K562 (cell line): ENCODE data around the gene PLEKHH3. TPM values are rescaled to one million over a fixed set of nuclear protein-coding genes. Genes with fewer than 3 reads are reported as not detected.

Experiments
- BDP1 ChIP-seq: IDR thresholded peaks from 3 replicates; pipeline ENCODE4 v1.6.1; 2011; ENCODE audit not compliant: insufficient read length, insufficient read depth
- FOS ChIP-seq: IDR thresholded peaks from 3 replicates; pipeline ENCODE4 v1.6.1; 2011; ENCODE audit not compliant: insufficient read length; ENCODE audit errors: extremely low read depth
- HDAC2 ChIP-seq: fragments of 450-650 bp; IDR thresholded peaks from 2 replicates; pipeline ENCODE4 v1.6.1; 2016; ENCODE audit warnings: mild to moderate bottlenecking
- HOXB6 ChIP-seq: fragments of 250-450 bp; sonication (Bioruptor Pico); IDR thresholded peaks from 2 replicates; pipeline ENCODE4 v1.5.1; 2022; ENCODE audit warnings: mild to moderate bottlenecking, borderline replicate concordance
- MTA1 ChIP-seq: fragments of 450-650 bp; IDR thresholded peaks from 2 replicates; pipeline ENCODE4 v1.6.1; 2017; ENCODE audit warnings: borderline replicate concordance
- NEUROD1 ChIP-seq: fragments of 150-350 bp; IDR thresholded peaks from 2 replicates; pipeline ENCODE4 v1.6.1; 2014; ENCODE audit warnings: borderline replicate concordance, low read length, low read depth; ENCODE audit not compliant: partially characterized antibody
- TBP ChIP-seq: optimal IDR thresholded peaks from 2 replicates; pipeline ENCODE3; 2011; ENCODE audit warnings: low read depth, low read length, improper control_type of control experiment
- YY1 ChIP-seq, 3 experiments: IDR thresholded peaks; 2 replicates each; pipeline ENCODE4 v1.6.1; 2011; ENCODE audit warnings: low read length in 2 of 3, mild to moderate bottlenecking in 2 of 3, moderate library complexity in 2 of 3, borderline replicate concordance in 1 of 3, control low read depth in 1 of 3, low read depth in 1 of 3; ENCODE audit not compliant: insufficient read depth in 3 of 3, insufficient replicate concordance in 2 of 3, control insufficient read depth in 1 of 3, insufficient read length in 1 of 3; ENCODE audit errors: extremely low read depth in 1 of 3
- ZKSCAN1 ChIP-seq: fragments of 150-350 bp; IDR thresholded peaks from 2 replicates; pipeline ENCODE4 v1.6.1; 2016; ENCODE audit warnings: low read depth, low read length
- ZNF217 ChIP-seq: sonication (generic); formaldehyde crosslinking; IDR thresholded peaks from 2 replicates; pipeline ENCODE4 v1.8.0; 2022; ENCODE audit warnings: mild to moderate bottlenecking, missing genetic modification reagents
- ZNF766 ChIP-seq: fragments of 200-800 bp; sonication (Bioruptor generic); conservative IDR thresholded peaks from 2 replicates; pipeline ENCODE4 v1.6.1; 2016; ENCODE audit warnings: missing genetic modification characterization, missing compliant biosample characterization
- polyA plus RNA-seq, 8 experiments: library from polyadenylated mRNA; depleted of rRNA in 4 of 8; stranded (reverse) in 5 of 8; unstranded in 3 of 8; fragments of >200 nt; fragmentation: Nextera tagmentation in 2 of 8; fragmentation: Illumina TruSeq in 1 of 8; extraction: Ambion mirVana in 2 of 8; extraction: Trizol in 1 of 8; gene quantifications; 2 replicates each; pipeline versions ENCODE4 v1.2.1 to v1.2.3, GENCODE V29; 2011 to 2014; ENCODE audit warnings: inconsistent platforms in 1 of 8, missing spikeins in 1 of 8
- total RNA-seq, 7 experiments: library from RNA; depleted of rRNA in 6 of 7; stranded (reverse); fragments of >200 nt in 6 of 7; fragmentation: Illumina TruSeq in 2 of 7; extraction: Trizol in 2 of 7; gene quantifications; 2 replicates each; pipeline versions ENCODE4 v1.2.1 to v1.2.3, GENCODE V29; 2011 to 2021; ENCODE audit warnings: low replicate concordance in 1 of 7
- TF ChIP-seq, protein P1 (sequence below), 2 experiments: fragments of 150-350 bp in 1 of 2; IDR thresholded peaks; 2 replicates each; pipeline ENCODE4 v1.6.1; 2012 to 2016; ENCODE audit warnings: low read depth in 2 of 2, low read length in 2 of 2, mild to moderate bottlenecking in 1 of 2, moderate library complexity in 1 of 2
- TF ChIP-seq, protein P2 (sequence below): sonication (generic); IDR thresholded peaks from 2 replicates; pipeline ENCODE4 v1.6.1; 2016
- TF ChIP-seq, protein P3 (sequence below): fragments of 250-450 bp; sonication (Bioruptor Pico); IDR thresholded peaks from 2 replicates; pipeline ENCODE4 v1.8.0; 2022; ENCODE audit warnings: moderate library complexity, mild to moderate bottlenecking, inconsistent platforms
- TF ChIP-seq, protein P4 (sequence below): sonication (generic); formaldehyde crosslinking; IDR thresholded peaks from 2 replicates; pipeline ENCODE4 v1.8.0; 2022; ENCODE audit warnings: missing genetic modification reagents, mild to moderate bottlenecking, borderline replicate concordance
- TF ChIP-seq, protein P5 (sequence below): fragments of 450-650 bp; IDR thresholded peaks from one replicate; pipeline ENCODE4 v1.6.1; 2018; ENCODE audit warnings: mild to moderate bottlenecking, moderate library complexity; ENCODE audit not compliant: partially characterized antibody

PLEKHH3 gene
- total and polyA plus RNA-seq, 9 of the 15 experiments (the other 6 are each of a cell fraction or from before 2014, with no cell fraction given) = 0.58 to 34.5 (median 5.0) TPM

DNA sequence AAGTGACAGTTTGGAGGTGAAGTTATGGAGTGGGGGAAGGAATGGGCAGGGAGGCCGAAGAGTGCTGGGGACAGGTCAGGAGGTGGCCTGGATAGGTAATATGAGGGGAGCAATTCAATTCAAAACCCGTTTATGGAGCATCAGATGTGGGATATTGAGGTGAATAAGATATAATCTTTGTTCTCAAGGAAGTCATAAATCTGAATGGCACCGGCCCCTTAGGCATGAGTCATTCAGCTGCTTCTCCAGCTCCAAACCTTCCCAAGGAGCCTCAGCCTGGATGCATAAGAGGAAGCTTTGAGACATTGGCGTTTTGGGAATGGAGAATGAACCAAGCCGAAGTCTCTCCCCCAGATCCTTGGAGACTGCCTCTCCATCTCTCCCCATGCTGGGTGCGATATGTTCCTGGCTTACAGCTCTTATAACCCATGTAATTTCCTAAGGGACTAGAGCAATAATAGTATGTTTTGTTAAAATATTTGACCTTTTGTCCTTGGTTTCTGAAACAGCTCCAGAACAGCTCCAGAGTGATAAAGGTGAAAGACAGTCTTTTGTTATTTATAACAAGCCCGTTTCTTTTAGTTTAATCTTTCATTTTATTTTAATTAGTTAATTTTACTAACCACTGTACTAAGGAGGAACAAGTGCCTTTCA, 16.0 kb downstream of the PLEKHH3 start (continued):
- TF ChIP-seq, protein P1, sequence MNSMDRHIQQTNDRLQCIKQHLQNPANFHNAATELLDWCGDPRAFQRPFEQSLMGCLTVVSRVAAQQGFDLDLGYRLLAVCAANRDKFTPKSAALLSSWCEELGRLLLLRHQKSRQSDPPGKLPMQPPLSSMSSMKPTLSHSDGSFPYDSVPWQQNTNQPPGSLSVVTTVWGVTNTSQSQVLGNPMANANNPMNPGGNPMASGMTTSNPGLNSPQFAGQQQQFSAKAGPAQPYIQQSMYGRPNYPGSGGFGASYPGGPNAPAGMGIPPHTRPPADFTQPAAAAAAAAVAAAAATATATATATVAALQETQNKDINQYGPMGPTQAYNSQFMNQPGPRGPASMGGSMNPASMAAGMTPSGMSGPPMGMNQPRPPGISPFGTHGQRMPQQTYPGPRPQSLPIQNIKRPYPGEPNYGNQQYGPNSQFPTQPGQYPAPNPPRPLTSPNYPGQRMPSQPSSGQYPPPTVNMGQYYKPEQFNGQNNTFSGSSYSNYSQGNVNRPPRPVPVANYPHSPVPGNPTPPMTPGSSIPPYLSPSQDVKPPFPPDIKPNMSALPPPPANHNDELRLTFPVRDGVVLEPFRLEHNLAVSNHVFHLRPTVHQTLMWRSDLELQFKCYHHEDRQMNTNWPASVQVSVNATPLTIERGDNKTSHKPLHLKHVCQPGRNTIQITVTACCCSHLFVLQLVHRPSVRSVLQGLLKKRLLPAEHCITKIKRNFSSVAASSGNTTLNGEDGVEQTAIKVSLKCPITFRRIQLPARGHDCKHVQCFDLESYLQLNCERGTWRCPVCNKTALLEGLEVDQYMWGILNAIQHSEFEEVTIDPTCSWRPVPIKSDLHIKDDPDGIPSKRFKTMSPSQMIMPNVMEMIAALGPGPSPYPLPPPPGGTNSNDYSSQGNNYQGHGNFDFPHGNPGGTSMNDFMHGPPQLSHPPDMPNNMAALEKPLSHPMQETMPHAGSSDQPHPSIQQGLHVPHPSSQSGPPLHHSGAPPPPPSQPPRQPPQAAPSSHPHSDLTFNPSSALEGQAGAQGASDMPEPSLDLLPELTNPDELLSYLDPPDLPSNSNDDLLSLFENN (IDR thresholded peaks at IDR 0.05; ENCODE audit: low read depth in 2 of 2, low read length in 2 of 2) = no peak
- TF ChIP-seq, protein P2, sequence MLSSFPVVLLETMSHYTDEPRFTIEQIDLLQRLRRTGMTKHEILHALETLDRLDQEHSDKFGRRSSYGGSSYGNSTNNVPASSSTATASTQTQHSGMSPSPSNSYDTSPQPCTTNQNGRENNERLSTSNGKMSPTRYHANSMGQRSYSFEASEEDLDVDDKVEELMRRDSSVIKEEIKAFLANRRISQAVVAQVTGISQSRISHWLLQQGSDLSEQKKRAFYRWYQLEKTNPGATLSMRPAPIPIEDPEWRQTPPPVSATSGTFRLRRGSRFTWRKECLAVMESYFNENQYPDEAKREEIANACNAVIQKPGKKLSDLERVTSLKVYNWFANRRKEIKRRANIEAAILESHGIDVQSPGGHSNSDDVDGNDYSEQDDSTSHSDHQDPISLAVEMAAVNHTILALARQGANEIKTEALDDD = peak; percentile 67
- TF ChIP-seq TBP = no peak
- TF ChIP-seq, protein P3, sequence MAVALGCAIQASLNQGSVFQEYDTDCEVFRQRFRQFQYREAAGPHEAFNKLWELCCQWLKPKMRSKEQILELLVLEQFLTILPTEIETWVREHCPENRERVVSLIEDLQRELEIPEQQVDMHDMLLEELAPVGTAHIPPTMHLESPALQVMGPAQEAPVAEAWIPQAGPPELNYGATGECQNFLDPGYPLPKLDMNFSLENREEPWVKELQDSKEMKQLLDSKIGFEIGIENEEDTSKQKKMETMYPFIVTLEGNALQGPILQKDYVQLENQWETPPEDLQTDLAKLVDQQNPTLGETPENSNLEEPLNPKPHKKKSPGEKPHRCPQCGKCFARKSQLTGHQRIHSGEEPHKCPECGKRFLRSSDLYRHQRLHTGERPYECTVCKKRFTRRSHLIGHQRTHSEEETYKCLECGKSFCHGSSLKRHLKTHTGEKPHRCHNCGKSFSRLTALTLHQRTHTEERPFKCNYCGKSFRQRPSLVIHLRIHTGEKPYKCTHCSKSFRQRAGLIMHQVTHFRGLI (CRISPR knock-in tag) = no peak
- no peak for TF ChIP-seq ZNF766 (CRISPR knock-in tag)
- TF ChIP-seq HDAC2 = peak; percentile 75
- TF ChIP-seq ZNF217 (CRISPR knock-in tag) = no peak
- TF ChIP-seq, protein P4, sequence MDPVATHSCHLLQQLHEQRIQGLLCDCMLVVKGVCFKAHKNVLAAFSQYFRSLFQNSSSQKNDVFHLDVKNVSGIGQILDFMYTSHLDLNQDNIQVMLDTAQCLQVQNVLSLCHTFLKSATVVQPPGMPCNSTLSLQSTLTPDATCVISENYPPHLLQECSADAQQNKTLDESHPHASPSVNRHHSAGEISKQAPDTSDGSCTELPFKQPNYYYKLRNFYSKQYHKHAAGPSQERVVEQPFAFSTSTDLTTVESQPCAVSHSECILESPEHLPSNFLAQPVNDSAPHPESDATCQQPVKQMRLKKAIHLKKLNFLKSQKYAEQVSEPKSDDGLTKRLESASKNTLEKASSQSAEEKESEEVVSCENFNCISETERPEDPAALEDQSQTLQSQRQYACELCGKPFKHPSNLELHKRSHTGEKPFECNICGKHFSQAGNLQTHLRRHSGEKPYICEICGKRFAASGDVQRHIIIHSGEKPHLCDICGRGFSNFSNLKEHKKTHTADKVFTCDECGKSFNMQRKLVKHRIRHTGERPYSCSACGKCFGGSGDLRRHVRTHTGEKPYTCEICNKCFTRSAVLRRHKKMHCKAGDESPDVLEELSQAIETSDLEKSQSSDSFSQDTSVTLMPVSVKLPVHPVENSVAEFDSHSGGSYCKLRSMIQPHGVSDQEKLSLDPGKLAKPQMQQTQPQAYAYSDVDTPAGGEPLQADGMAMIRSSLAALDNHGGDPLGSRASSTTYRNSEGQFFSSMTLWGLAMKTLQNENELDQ (CRISPR knock-in tag) = no peak
- no peak for TF ChIP-seq NEUROD1
- peak; percentile 52 for TF ChIP-seq MTA1
- no peak for TF ChIP-seq HOXB6 (CRISPR knock-in tag)
- TF ChIP-seq, protein P5, sequence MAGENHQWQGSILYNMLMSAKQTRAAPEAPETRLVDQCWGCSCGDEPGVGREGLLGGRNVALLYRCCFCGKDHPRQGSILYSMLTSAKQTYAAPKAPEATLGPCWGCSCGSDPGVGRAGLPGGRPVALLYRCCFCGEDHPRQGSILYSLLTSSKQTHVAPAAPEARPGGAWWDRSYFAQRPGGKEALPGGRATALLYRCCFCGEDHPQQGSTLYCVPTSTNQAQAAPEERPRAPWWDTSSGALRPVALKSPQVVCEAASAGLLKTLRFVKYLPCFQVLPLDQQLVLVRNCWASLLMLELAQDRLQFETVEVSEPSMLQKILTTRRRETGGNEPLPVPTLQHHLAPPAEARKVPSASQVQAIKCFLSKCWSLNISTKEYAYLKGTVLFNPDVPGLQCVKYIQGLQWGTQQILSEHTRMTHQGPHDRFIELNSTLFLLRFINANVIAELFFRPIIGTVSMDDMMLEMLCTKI = no peak
- TF ChIP-seq BDP1 = no peak
- TF ChIP-seq ZKSCAN1 = no peak
- TF ChIP-seq FOS = peak; percentile 64
- no peak for TF ChIP-seq YY1 (IDR thresholded peaks at IDR 0.05; ENCODE audit: borderline replicate concordance in 1 of 3, control insufficient read depth in 1 of 3, extremely low read depth in 1 of 3, insufficient read depth in 3 of 3, insufficient read length in 1 of 3, insufficient replicate concordance in 2 of 3, low read depth in 1 of 3, low read length in 2 of 3)
